HFFc6 (cell line): ENCODE results near the gene CCL16. TPM values are rescaled to one million over a fixed set of nuclear protein-coding genes. Genes with fewer than 3 reads are reported as not detected.
A peak's percentile ranks its signal among the peaks of the same experiment; 100 is the strongest.

Experiments used
- DNase-seq: peaks from one replicate; pipeline ENCODE4 v3.0.0-alpha.2; 2018
- H3K27ac Mint-ChIP-seq: 2 replicates; pipeline ENCODE4 v1.8.0; 2020; ENCODE audit warnings: mild to moderate bottlenecking, mixed read lengths
- H3K27me3 Mint-ChIP-seq: 2 replicates; pipeline ENCODE4 v1.8.0; 2021; ENCODE audit warnings: mild to moderate bottlenecking, moderate library complexity, mixed read lengths; ENCODE audit not compliant: insufficient read depth
- H3K36me3 Mint-ChIP-seq: 2 replicates; pipeline ENCODE4 v1.8.0; 2021; ENCODE audit warnings: low read depth, mixed read lengths
- H3K4me1 Mint-ChIP-seq: 2 replicates; pipeline ENCODE4 v1.8.0; 2020; ENCODE audit warnings: low read depth, mixed read lengths
- H3K4me3 Mint-ChIP-seq: 2 replicates; pipeline ENCODE4 v1.8.0; 2020; ENCODE audit warnings: mild to moderate bottlenecking, moderate library complexity, mixed read lengths
- H3K9me3 Mint-ChIP-seq: 2 replicates; pipeline ENCODE4 v1.8.0; 2020; ENCODE audit warnings: mild to moderate bottlenecking, mixed read lengths
- CTCF ChIP-seq: fragments of 200-600 bp; sonication (generic); IDR thresholded peaks from 2 replicates; pipeline ENCODE4 v1.5.0; 2021; ENCODE audit warnings: antibody characterized with exemption, mild to moderate bottlenecking
- total RNA-seq, 6 experiments: library from RNA; stranded (reverse); fragmentation: NEBNext Ultra II Directional; extraction: Animal tissue kit (Norgen Biotek cat#: 25700); gene quantifications; 2 replicates in 1 of 6; 3 replicates in 5 of 6; pipeline ENCODE4 v1.2.3, GENCODE V29; 2021

Gene CCL16
- total RNA-seq, 6 experiments from 2014 or later, result not detected

- Mint-ChIP-seq H3K9me3 (no peaks in the 10 kb centered on the region), H3K27ac (no peak overlapping the region), H3K36me3 (no peaks in the 10 kb centered on the region), H3K4me3 (no peak overlapping the region), H3K4me1 (peaks cover 8% of the 10 kb centered on the region), H3K27me3 (peaks cover 20% of the 10 kb centered on the region)
- no peak for TF ChIP-seq CTCF
- DNase-seq, result no peak
These were observed 12.7 kb downstream of the CCL16 start for GRCh38 chr17:35968520-35969054.

- no peak for TF ChIP-seq CTCF
- no peak for DNase-seq
- Mint-ChIP-seq H3K36me3 (no peaks in the 10 kb centered on the region), H3K9me3 (no peaks in the 10 kb centered on the region), H3K27me3 (peaks cover 15% of the 10 kb centered on the region), H3K27ac (no peak overlapping the region), H3K4me1 (no peaks in the 10 kb centered on the region), H3K4me3 (no peak overlapping the region)
These were observed 16.0 kb downstream of the CCL16 start for GRCh38 chr17:35965272-35965671.

GRCh38 chr17:35963663-35964062 lies 17.6 kb downstream of the CCL16 start:
- no peaks in the 10 kb centered on the region for H3K4me1 Mint-ChIP-seq
- no peaks in the 10 kb centered on the region for H3K36me3 Mint-ChIP-seq
- peaks cover 15% of the 10 kb centered on the region for H3K27me3 Mint-ChIP-seq
- no peak for TF ChIP-seq CTCF
- no peak overlapping the region for H3K27ac Mint-ChIP-seq
- DNase-seq, result no peak
- H3K9me3 Mint-ChIP-seq, result no peaks in the 10 kb centered on the region
- H3K4me3 Mint-ChIP-seq, result no peak overlapping the region

GRCh38 chr17:35953720-35954119 lies 27.6 kb downstream of the CCL16 start:
- Mint-ChIP-seq H3K4me3 (no peak overlapping the region), H3K9me3 (no peaks in the 10 kb centered on the region), H3K4me1 (no peaks in the 10 kb centered on the region), H3K27me3 (peaks cover 8% of the 10 kb centered on the region), H3K36me3 (no peaks in the 10 kb centered on the region), H3K27ac (no peak overlapping the region)
- TF ChIP-seq CTCF, result no peak
- no peak for DNase-seq

DNA sequence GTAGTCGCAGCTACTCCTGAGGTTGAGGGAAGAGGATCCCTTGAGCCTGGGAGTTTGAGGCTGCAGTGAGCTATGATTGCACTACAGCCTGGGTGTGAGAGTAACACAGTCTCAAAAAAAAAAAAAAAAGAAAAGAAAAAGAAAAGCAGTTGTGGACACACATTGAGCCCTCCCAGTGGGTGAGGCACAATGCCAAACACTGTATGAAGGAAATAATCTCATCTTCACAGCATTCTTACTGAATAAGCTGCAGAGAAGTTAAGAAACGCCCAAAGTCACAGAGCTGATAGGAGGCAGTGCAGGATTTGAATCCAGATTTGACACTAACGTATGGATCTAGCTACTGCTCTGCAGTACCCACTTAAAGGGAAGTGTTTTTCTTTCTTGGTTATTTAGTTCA lies 31.9 kb downstream of the CCL16 start:
- Mint-ChIP-seq H3K4me3 (no peak overlapping the region), H3K27ac (no peak overlapping the region), H3K9me3 (no peaks in the 10 kb centered on the region), H3K27me3 (peaks cover 6% of the 10 kb centered on the region), H3K36me3 (no peaks in the 10 kb centered on the region), H3K4me1 (peaks cover under 1% of the 10 kb centered on the region; the same call in 1 of the 2 replicates)
- DNase-seq, result no peak
- TF ChIP-seq CTCF, result no peak

- Mint-ChIP-seq H3K27ac (no peak overlapping the region), H3K9me3 (no peaks in the 10 kb centered on the region), H3K4me1 (peaks cover 4% of the 10 kb centered on the region; the same call in 1 of the 2 replicates), H3K27me3 (peaks cover 8% of the 10 kb centered on the region), H3K36me3 (no peaks in the 10 kb centered on the region), H3K4me3 (no peak overlapping the region)
- DNase-seq, result no peak
- 0 out of 2 replicates have a peak, but pooled peaks have one; percentile 8 for TF ChIP-seq CTCF
These were observed 33.2 kb downstream of the CCL16 start for GRCh38 chr17:35948092-35948491.
